Heart left ventricle (tissue), 13 donors: ENCODE results near the gene FGFRL1.

ENCODE experiments used
- POLR2A ChIP-seq, 2 donors: fragments of 450-650 bp; IDR thresholded peaks; one replicate each; pipeline ENCODE4 v1.6.1; 2017; ENCODE audit warnings: antibody characterized with exemption in 2 of 2, mild to moderate bottlenecking in 2 of 2, moderate library complexity in 2 of 2
- TF ChIP-seq, protein P1 (sequence below), 12 donors: fragments of 200-600 bp; sonication (generic) in 4 of 12; IDR thresholded peaks; one replicate each; pipeline versions ENCODE4 v1.5.0 to v1.8.0; 2018 to 2022; ENCODE audit warnings: antibody characterized with exemption in 12 of 12, mild to moderate bottlenecking in 5 of 12
- donor health status: ischemic (EF 13 %, LVEDD 7.1; RV severe dilation, severe dysfunction).
- donor health status: DM: no; HTN: yes; CAD: no.
- donor health status: DM: no; HTN: no; CAD: no.
- donor health status: ischemic (EF 25% LVEDD 6.9; RV normal size, moderate dysfunction).
- donor health status: ischemic (EF 25% LVEDD 5.7; RV mildly dilated, moderate dysfunction).
- donor health status: ischemic (EF 35%, LVEDD 5.7; RV mildly dilated, moderate dysfunction).
- donor health status: nonischemic (EF 11% LVEDD 7.7; RV severe dilation, severe dysfunction).
- donor health status: DM: yes; HTN: yes; CAD: no.
- donor health status: PGD.
- donor health status: ischemic (EF 29% LVEDD 5.4; RV normal size, mild dysfunction).
- donor health status: nonischemic (EF 23%, LVEDD 6.1; RV moderate dilation, normal function).

DNA sequence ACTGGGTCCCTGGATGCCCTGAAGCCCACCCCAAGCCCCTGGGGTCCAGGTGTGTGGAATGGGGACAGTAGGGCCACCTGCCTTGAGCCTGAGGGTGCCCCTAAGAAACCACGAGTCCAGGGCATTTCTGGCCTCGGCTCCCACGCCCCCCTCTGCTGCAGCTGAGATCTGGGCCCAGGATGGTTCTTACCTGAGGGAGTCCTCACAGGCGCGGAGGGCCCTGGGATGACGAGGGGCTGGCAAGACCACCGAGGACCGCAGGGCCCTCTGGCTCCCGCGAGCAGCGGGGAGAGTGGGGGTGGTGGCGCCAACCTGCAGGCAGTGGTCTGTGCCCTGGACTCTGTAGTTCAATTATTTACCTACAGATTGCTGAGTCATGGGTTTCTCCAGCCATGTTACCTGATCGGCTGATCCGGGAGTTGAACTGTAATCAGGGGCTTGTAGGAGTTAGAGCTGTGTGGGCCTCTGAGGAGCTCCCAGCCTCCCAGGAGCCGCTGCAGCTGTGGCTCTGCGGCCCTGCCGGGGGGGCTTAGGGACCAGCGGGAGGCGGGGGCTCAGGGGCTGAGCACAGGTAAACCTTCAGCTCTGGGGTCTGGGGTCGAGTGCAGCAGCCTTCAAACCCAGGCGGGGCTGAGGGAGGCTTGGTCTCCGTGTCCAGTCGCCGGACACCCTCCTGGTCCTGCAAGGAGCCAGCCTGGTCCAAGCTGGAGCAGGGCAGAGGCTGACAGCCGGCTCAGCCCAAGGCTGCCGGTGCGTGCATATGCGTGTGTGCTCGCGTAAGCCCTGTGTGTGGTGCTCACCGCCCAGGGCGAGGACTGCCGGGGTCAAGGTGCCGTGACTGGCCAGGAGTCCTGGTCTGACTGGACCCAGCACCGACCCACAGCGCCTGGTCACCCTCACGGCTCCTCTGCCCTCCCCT lies 18.1 kb upstream of the FGFRL1 start, which contains the start of gene SLC26A1:
- no peak for TF ChIP-seq POLR2A (IDR thresholded peaks at IDR 0.05)
- TF ChIP-seq, protein P1, sequence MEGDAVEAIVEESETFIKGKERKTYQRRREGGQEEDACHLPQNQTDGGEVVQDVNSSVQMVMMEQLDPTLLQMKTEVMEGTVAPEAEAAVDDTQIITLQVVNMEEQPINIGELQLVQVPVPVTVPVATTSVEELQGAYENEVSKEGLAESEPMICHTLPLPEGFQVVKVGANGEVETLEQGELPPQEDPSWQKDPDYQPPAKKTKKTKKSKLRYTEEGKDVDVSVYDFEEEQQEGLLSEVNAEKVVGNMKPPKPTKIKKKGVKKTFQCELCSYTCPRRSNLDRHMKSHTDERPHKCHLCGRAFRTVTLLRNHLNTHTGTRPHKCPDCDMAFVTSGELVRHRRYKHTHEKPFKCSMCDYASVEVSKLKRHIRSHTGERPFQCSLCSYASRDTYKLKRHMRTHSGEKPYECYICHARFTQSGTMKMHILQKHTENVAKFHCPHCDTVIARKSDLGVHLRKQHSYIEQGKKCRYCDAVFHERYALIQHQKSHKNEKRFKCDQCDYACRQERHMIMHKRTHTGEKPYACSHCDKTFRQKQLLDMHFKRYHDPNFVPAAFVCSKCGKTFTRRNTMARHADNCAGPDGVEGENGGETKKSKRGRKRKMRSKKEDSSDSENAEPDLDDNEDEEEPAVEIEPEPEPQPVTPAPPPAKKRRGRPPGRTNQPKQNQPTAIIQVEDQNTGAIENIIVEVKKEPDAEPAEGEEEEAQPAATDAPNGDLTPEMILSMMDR (IDR thresholded peaks at IDR 0.05): no peak
